Measurements from ENCODE around the gene DIS3.

DNA sequence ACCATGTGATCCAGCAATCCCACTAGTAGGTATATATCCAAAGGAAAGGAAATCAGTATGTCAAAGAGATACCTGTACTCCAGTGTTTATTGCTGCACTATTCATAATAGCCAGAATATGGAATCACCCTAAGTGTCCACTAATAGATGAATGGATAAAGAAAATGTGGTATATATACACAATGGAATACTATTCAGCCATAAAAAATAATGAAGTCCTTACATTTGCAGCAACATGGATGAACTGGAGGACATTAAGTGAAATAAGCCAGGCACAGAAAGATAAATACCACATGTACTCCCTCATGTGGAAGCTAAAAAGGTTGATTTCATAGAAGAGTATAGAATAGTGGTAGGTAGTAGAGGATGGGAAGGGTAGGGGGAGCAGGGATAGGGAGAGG lies 30.5 kb downstream of the DIS3 start:
- no peak for TF ChIP-seq REST (IDR thresholded peaks at IDR 0.05; ENCODE audit: low read depth)
- no peak for TF ChIP-seq EP300 (IDR thresholded peaks at IDR 0.05; ENCODE audit: borderline replicate concordance)
- TF ChIP-seq CEBPB (IDR thresholded peaks at IDR 0.05): no peak

Measured in Ishikawa (cell line).